T-helper 2 cell (primary cell): Measurements from ENCODE around the gene IFNK.

Experiments
- DNase-seq, 5 experiments: peaks; one replicate each; pipeline versions ENCODE4 v3.0.0 to v3.0.0-alpha.2; 2012 to 2022

The IFNK gene

DNA sequence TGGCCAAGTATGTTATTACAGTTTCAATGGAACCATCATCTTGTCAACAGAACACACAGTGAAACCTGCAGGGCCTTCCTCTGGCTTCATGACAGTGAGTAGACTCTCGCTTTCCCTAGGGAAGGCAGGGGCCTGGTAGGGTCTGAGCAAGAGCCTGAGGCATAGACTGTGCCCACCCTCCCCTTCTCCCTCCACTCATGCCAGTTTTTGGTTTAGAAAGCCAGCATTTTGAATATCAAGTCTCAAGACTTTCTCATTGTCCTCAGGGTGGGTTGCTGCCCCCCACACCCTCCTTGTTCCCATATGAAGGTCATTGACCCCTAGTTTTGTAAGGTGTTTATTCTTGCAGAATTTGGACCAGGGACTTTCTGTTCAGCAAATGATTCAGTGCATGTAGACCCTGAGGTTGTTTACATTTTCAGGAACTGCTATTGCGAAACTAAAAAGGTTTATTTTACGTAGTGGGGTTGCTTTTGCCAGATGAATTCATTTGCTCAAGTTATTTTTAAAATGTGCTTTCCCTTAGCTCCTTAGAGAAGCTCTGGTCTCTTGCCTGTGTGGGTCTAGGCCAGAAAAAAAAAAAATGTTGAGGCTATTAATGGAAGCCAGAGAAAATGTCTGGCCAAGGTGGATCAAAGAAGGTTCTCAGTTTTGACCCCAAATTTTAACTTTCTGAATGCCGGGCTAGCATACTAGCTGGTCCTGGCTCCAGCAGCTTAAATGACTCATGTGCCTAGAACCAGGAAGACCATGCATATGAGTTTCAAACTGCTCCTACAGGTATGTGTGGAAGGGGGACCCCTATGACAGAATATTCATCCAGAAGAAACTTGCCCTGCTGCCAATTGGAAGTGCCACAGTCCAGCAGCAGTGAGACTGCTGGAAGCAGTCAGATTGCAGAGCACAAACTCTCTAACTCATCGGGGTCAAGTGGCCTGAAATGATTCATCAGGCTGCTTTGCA lies 15.7 kb downstream of the IFNK start:
- no peak for DNase-seq

DNA sequence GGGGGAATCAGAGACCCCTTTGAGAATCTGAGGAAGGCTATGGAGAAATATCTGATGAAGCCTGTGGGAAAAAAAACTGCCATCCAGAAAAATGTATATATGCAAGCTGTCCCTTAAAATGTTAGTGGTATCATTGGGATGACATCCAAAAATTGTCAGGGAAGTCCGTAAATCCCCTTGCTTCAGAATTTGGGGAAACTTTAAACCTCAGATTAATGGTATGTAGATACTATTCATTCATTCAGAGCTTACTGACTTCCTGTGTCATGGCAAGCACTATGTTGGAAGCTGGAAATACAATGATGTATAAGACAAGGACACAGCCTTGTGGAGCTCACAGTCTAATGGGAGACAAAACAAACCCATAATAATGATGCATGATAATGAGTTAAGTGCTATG lies 16.4 kb downstream of the IFNK start:
- no peak for DNase-seq

DNA sequence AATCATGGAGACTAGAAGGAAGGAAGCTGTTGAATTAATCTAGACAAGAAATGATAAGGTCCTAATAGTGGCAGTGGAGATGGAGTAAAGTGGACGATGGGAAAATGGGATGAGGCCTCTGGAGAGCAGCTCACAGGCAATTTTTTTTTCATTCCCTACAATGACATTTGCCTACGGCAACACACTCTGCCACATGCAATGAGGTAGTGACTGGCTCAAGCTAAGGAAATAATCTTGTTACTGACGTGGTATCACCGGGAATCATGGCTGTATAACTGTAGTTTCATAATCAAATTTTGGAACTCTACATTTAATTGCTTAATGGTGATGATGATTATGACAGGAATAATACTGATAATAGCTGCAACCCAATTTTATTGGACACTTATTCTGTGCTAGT lies 17.6 kb downstream of the IFNK start:
- DNase-seq: no peak

DNA sequence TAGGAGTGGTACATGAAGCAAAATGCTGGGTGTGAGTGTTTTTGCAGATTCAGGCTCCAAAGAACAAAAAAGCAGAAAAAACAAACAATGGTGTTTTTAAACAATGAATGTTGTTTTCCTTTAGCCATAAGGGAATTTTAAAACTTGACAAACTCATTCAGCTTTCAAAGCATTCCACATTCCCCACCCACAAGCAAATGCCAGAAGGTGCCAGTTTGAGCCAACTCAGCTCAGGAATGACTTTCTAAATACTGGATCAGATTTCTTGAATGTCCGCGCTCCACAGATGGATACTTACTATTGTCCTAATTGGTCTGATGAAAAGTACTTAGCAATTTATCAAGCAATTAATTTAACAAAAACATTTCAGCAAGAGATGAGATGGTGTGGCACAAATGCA lies 18.4 kb downstream of the IFNK start:
- DNase-seq: no peak

DNA sequence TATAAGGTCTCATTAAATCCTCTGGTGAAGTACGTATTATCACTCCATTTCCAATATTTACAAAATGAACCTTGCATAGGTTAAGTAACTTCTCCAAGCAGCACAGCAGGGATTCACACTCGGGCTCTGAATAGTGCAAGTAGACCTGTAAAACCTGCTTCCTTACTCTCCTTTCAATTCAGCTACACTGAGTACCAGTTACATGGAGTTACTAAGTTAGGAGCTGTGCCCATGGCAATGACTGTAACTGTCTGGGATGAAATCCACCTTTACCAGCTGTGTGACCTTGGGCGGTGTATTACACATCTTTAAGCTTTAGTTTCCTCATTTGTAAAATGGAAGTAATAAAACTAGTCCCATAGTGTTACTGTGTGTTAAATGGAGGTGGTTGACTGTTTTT lies 21.4 kb downstream of the IFNK start:
- DNase-seq: no peak

DNA sequence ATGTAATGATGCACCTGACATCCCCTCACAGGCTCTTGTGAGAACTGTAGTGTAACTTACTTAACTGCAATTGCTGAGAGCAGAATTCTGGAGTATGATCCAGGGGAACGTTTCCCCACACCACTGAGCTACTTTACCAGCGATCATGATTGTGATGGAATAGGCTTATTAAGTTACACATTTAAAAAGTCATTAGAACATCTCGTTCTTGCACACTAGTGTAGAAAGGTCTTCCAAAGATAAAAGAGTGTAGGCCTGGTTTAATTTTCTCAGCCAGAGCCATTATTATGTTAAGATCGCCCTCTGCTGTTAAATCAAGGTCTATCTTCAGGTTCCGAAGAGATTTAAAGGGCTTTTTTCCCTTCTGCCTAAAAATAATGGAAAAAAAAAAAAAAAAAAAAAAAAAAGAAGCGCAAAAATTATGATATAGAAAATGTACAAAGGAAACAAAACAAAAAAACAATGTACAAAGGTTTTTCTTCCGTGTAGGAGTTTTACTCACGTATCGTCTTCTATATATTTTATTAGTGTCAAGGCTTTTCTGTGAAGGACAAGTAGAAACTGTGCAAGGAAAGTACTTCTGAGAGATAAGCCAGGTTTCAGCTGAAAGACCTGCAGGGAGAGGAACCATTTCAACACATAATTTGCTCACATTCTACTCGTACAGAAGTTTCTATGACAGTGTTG lies 24.1 kb downstream of the IFNK start:
- DNase-seq: peak in 1 of 5 experiments; percentile 14

DNA sequence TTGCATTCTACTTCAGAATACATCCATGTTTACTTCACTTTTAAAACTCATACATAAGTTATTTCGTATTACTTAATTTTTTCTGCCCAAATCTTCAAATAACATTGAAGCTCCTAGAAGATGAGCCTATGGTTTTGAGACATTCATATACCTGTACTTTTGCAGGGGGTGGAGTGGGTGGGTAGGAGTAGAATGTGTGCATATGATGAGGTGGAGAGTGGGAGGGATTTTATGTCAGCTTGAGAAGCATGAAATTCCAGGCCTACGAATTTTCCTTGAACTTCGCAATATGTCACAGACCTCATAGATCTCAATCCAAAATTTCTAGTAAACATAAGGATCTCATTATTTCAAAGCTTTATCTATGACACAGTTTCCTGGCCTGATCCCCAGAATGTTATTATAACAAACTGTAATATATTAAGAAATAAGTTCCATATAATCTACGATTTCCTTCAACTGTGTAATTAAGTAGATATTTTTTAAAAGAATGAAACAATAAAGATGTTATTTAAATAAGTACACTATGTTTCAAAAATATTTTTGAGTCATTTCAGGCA lies 25.2 kb downstream of the IFNK start:
- no peak for DNase-seq

DNA sequence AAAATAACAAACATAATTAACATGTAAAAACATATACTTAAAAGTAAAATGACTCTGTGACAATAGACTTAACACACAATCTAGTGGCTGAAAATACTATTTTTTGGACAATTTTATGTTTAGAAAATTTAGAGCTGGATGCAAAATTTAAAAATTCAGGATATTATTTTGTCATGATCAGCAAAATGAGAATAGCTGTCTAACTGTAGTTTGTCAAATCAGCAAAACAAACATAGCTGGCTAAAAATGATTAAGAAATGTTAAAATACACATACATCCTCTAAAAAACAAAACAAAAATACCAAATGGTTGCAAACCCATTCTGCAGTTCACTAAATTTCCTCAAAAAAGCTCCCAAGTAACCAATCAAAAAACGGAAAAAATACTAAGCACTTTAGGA lies 30.6 kb downstream of the IFNK start:
- DNase-seq: no peak

DNA sequence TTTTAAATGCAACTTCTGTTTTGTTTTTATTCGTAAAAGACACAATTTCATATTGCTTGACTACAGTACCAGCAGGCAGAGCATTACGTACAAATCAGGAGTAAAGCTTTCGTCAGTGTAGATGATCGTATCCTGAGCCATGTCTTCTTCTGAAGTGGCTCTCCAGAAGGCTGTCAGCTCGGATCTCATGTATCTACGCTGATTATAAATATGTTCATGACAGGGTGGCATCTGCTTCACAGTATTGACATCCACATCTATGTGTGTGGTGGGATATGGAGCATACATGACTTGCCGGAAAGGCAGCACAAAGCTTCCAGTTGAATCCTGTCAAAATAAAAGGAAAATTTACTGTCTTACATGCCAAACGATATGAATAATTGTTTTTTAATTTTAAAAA lies 32.4 kb downstream of the IFNK start:
- no peak for DNase-seq

DNA sequence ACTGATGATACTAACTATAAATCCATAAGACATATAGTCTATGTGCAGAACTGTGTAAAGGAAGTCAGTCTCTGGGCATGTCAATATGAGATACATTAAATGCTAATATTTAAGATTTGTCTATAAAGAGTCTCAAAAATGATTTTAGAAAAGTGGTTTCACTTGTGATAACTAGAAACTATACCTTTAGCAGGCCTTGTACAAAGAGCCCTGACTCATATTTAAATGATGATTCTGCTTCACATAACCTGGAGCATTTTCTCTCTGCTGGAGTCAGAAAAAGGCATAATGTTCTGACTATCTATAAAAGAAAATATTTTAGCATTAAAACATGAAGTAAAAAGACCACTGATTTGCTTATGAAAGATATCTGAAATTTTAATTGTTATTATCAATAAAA lies 34.2 kb downstream of the IFNK start:
- no peak for DNase-seq

DNA sequence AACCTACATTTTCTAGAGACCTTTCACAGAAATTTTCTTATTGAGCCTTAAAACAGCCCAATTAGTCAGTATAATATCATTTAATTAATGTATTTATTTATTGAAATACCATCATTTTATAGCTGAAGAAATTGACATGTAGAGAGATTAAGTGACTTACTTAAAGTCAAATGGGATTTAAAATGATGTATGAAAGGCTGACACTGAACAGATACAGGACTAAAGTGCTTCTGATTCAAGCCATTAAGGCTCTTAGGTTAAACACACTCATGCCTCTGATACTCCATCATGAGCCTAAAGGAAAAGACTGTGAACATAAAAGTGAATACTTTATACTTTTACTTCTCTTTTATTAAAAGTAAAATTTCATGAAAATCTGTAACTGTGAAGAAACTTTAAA lies 36.4 kb downstream of the IFNK start:
- DNase-seq: no peak

DNA sequence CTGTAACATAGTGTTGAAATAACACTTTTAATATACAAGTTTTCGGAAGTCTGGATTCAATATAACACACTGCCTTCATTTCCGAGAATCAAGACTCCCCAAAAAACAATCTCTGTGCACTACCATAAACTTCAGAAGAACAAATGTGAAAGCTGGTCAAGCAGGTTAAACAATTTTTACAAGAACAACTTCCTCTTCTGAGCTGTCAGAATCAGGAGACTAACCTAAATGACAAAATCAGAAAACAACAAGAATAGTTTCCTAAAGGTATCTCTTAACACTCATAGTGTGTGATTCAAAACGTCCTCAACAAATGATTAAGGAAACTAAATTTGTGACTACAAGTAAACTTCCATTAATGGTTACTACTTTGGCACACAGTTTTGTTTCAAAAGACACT lies 37.6 kb downstream of the IFNK start:
- no peak for DNase-seq

DNA sequence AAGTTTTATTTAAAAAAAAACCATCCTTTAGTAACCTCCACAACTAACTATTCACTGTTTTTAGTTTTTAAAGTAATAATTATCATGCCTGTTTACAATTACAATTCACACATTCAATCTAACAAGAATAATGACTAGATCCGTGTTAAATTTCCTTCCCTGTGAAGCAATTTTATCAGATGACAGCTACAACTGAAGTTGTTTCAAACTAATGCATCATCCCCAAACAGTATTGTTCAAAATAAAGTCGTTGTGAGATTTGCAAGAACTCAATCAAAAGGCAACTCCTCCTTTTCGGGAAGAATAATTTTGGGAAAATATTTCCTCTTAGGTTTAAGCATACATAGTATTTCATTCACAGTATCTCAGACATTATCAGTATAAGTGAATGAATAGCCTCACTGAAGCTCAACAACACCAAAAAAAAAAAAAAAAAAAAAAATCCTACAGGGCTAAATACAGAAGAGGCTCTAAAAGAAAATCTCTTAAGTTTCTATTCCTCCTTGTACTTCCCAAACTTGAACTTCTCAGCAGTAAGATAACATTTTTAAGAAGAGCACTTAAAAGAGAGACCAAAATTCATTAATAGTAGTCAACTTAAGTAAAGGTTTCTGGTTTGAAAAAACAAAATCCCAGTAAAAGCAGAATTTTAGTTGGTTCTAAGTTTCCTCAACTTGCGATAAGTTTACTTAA lies 39.8 kb downstream of the IFNK start:
- DNase-seq: no peak

DNA sequence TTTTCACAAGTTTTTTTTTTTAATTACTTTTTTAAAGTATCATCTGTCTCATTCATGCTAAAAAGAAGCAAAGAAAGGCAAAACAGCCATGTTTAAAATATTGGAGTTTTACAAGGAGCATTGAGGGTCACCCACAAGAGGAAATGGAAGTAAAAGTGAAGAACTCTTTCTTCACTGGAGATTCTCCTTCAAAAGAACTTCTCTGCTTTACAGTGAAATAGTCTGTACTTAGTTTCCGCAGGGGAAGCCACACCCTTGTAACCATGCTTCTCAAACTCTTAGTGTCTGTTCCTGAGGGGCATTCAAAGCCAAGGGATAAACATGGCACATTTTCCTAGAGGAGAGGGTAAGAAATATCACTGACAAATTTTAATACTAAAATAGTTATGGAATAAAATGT lies 40.6 kb downstream of the IFNK start:
- no peak for DNase-seq

DNA sequence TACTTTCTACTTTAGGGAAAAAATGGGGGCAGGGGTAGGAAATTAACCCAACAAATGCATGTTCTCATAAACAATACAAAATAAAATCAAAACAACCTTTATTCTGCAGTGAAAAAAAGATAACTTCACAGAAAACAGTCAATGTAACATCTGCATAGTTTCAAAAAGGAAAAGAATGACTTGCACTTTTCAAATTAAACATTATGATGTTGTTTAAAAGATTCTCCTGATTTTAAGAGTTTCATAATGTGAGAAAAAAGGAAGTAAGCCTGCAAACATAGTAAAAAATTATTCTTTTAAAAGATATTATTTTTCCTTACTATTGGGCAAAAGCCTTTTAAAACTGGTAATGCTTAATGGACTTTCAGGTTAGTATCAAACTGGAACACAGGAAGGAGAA lies 41.6 kb downstream of the IFNK start:
- DNase-seq: no peak

DNA sequence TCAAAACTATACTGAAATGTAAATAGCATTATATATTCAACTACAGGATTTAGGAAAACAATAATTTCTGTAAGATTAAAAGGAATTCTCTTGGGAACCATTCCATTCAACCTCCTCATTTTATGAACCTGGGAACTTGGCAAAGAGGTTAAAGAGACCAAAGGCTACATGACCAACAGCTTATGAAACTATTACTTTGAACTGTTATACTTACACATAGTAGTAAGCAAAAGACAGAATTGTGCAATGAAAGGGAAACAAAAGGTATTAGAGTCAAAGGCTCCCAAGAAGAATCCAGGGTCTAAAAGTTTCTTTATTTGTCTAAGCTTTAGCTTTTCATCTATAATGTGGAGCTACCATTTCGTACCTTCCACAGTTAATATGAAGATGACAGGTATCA lies 42.0 kb downstream of the IFNK start:
- no peak for DNase-seq

DNA sequence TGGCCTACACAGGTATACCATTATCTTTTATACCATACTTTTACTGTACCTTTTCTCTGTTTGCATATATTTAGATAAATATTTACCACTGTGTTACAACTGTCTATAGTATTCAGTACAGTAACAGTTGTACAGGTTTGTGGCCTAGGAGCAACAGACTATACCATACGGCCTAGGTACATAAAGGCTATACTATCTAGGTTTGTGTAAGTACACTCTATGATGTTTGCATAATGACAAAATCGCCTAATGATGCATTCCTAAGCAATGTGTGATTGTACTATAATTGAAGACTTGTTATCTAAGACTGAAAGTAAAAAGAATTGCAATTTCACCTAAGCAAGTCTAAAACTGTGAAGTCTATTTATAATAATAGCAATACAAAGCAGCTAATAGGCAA lies 45.3 kb downstream of the IFNK start:
- no peak for DNase-seq

DNA sequence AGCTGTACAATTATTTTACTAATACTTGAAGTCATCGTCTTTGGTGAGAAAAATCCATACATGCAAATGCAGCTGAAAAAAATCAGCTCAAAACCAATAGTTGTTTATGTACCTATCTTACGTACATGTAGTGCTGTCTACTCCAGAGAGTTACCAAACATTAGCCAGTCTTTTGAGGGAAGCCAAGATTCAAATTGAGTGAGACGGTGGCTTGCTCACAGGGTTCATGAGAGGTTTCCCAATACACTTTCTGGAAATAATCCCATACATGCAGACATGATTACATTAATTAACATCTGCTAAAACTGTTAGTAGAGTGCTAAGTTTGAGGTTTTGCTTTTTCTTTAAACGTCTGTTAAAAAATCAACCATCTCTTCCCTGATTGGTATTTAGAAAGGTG lies 46.9 kb downstream of the IFNK start:
- DNase-seq: no peak

DNA sequence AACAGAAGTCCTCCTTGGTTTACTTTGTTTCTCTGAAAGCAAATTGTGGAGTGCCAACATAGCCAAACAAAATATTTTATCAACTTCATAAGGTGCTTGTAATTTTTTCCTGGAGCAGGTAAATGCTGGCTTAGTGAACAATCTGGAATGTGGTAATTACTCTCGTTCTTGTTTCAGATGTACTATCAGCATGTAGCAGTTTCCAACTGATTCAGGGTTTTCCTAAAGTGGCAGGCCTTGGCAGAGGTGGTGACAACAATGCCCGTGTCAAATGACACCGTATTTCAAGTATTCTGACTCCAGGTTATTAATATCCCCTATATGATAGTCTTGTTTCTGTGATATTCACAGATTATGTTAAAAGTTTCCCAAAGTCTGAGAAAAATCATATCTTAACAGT lies 48.0 kb downstream of the IFNK start:
- DNase-seq: no peak

DNA sequence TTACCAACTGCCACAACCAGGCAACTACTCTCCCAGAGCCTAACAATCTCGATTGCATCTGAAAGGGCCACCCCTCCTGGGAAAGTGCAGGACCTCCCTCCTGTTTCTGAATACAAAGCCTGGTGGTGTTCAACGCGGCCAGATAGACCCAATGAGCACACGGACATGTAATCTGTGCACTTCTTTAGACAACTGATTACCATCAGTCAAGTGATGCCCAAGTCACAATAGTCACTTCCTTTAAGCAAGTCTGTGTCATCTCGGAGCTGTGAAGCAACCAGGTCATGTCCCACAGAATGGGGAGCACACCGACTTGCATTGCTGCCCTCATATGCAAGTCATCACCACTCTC lies 48.5 kb downstream of the IFNK start:
- DNase-seq: peak in 2 of 5 experiments; percentile 54 to 91

DNA sequence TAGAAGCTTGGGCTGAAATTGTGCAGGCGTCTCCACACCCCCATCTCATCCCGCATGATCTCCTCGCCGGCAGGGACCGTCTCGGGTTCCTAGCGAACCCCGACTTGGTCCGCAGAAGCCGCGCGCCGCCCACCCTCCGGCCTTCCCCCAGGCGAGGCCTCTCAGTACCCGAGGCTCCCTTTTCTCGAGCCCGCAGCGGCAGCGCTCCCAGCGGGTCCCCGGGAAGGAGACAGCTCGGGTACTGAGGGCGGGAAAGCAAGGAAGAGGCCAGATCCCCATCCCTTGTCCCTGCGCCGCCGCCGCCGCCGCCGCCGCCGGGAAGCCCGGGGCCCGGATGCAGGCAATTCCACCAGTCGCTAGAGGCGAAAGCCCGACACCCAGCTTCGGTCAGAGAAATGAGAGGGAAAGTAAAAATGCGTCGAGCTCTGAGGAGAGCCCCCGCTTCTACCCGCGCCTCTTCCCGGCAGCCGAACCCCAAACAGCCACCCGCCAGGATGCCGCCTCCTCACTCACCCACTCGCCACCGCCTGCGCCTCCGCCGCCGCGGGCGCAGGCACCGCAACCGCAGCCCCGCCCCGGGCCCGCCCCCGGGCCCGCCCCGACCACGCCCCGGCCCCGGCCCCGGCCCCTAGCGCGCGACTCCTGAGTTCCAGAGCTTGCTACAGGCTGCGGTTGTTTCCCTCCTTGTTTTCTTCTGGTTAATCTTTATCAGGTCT lies 49.0 kb downstream of the IFNK start, which contains the start of gene C9orf72:
Gene C9orf72 (minus strand): TSS at position 564 of the 716 bp plus-strand sequence. CDS start 6,361 bp downstream, outside the sequence.
- peak; percentile 75 to 89 (median 82) for DNase-seq
